IMR-90 (cell line): ENCODE data around the gene SPOUT1. TPM values are rescaled to one million over a fixed set of nuclear protein-coding genes. Genes with fewer than 3 reads are reported as not detected.

Experiments
- ATAC-seq: fragments of 200-7000 bp; cut with Tn5 transposase; 2 replicates; pipeline ENCODE4 v1.9.1; 2020; ENCODE audit warnings: low read depth, mild to moderate bottlenecking, moderate library complexity
- BruUV-seq: library from RNA; stranded (reverse); fragments of 400-500 nt; replicated peaks from 2 replicates; lab custom pipeline; 2021; lab: Mats Ljungman, UMichigan
- CTCF ChIA-PET: fragments of 300-600 bp; formaldehyde crosslinking; extraction: SDS; loops from one replicate; lab custom pipeline; 2021; ENCODE audit warnings: antibody characterized with exemption; lab: Yijun Ruan, JAX
- POLR2A ChIA-PET: fragments of 300-600 bp; sonication (Branson Sonifier 250); formaldehyde crosslinking; loops from one replicate; lab custom pipeline; 2022; ENCODE audit warnings: antibody characterized with exemption; ENCODE audit not compliant: unreplicated experiment; lab: Charles Lee
- DNase-seq: peaks from one replicate; pipeline ENCODE4 v3.0.0; 2013
- H2AFZ ChIP-seq: replicated peaks from 2 replicates; pipeline ENCODE3; 2013; ENCODE audit warnings: low read length, mild to moderate bottlenecking; ENCODE audit not compliant: poor library complexity
- H2AK5ac ChIP-seq: 2 replicates; pipeline ENCODE4 v1.6.1; 2013; ENCODE audit warnings: low read depth, low read length, inconsistent platforms
- H2AK9ac ChIP-seq: replicated peaks from 2 replicates; pipeline ENCODE3; 2013; ENCODE audit warnings: mild to moderate bottlenecking, low read depth, low read length, moderate library complexity; ENCODE audit not compliant: poor library complexity
- H2BK120ac ChIP-seq: 2 replicates; pipeline ENCODE4 v1.6.1; 2013; ENCODE audit warnings: low read depth, low read length, inconsistent platforms
- H2BK15ac ChIP-seq: 3 replicates; pipeline ENCODE4 v1.6.1; 2013; ENCODE audit warnings: low read depth, low read length, inconsistent platforms
- H2BK20ac ChIP-seq: 2 replicates; pipeline ENCODE4 v1.6.1; 2013; ENCODE audit warnings: low read depth, mild to moderate bottlenecking, inconsistent platforms, low read length, moderate library complexity
- H2BK5ac ChIP-seq: 2 replicates; pipeline ENCODE4 v1.6.1; 2013; ENCODE audit warnings: mild to moderate bottlenecking, low read depth, low read length, inconsistent platforms; ENCODE audit not compliant: poor library complexity, severe bottlenecking
- H3K14ac ChIP-seq: replicated peaks from 2 replicates; pipeline ENCODE4 v1.6.1; 2013; ENCODE audit warnings: low read depth, low read length, inconsistent platforms
- H3K18ac ChIP-seq: 2 replicates; pipeline ENCODE4 v1.6.1; 2013; ENCODE audit warnings: low read depth, low read length, control low read depth
- H3K23ac ChIP-seq: 2 replicates; pipeline ENCODE4 v1.6.1; 2013; ENCODE audit warnings: low read depth, low read length, inconsistent platforms
- H3K27ac ChIP-seq: 2 replicates; pipeline ENCODE4 v1.5.1; 2013; ENCODE audit warnings: mild to moderate bottlenecking, control low read depth, low read length; ENCODE audit not compliant: insufficient read depth
- H3K27me3 ChIP-seq: 2 replicates; pipeline ENCODE4 v1.6.1; 2013; ENCODE audit warnings: low read length; ENCODE audit not compliant: control insufficient read depth, insufficient read depth
- H3K36me3 ChIP-seq: 2 replicates; pipeline ENCODE4 v1.6.1; 2013; ENCODE audit warnings: low read length, mixed read lengths; ENCODE audit not compliant: control insufficient read depth, insufficient read depth
- H3K4ac ChIP-seq: 2 replicates; pipeline ENCODE4 v1.6.1; 2013; ENCODE audit warnings: low read depth, low read length, inconsistent platforms
- H3K4me1 ChIP-seq: 2 replicates; pipeline ENCODE4 v1.6.1; 2013; ENCODE audit warnings: low read length, mixed read lengths; ENCODE audit not compliant: control insufficient read depth, insufficient read depth
- H3K4me2 ChIP-seq: 2 replicates; pipeline ENCODE4 v1.6.1; 2013; ENCODE audit warnings: low read depth, mild to moderate bottlenecking, control low read depth, low read length, moderate library complexity
- H3K4me3 ChIP-seq: 2 replicates; pipeline ENCODE4 v1.5.1; 2013; ENCODE audit warnings: low read depth, mild to moderate bottlenecking, control low read depth, low read length, moderate library complexity; ENCODE audit not compliant: insufficient read depth
- H3K56ac ChIP-seq: 2 replicates; pipeline ENCODE4 v1.6.1; 2013; ENCODE audit warnings: low read length, inconsistent platforms; ENCODE audit not compliant: insufficient read depth; ENCODE audit errors: extremely low read depth
- H3K79me1 ChIP-seq, 2 experiments: 2 replicates each; pipeline ENCODE4 v1.6.1; 2013; ENCODE audit warnings: low read length in 2 of 2, inconsistent platforms in 1 of 2, low read depth in 1 of 2
- H3K9ac ChIP-seq: 2 replicates; pipeline ENCODE4 v1.6.1; 2013; ENCODE audit warnings: low read depth, low read length, control low read depth
- H3K9me1 ChIP-seq: 2 replicates; pipeline ENCODE4 v1.6.1; 2013; ENCODE audit warnings: low read length, inconsistent platforms; ENCODE audit not compliant: insufficient read depth
- H3K9me3 ChIP-seq: 2 replicates; pipeline ENCODE4 v1.6.1; 2013; ENCODE audit warnings: low read length; ENCODE audit not compliant: control insufficient read depth, insufficient read depth
- H4K20me1 ChIP-seq: 2 replicates; pipeline ENCODE4 v1.6.1; 2013; ENCODE audit warnings: low read length, inconsistent platforms; ENCODE audit not compliant: insufficient read depth
- H4K5ac ChIP-seq: 2 replicates; pipeline ENCODE4 v1.6.1; 2013; ENCODE audit warnings: mild to moderate bottlenecking, low read depth, low read length, control low read depth
- H4K8ac ChIP-seq, 2 experiments: 2 replicates each; pipeline ENCODE4 v1.6.1; 2013; ENCODE audit warnings: low read depth in 2 of 2, low read length in 2 of 2, control low read depth in 1 of 2, inconsistent platforms in 1 of 2
- H4K91ac ChIP-seq: 2 replicates; pipeline ENCODE4 v1.6.1; 2013; ENCODE audit warnings: low read depth, low read length, inconsistent platforms; ENCODE audit not compliant: insufficient read depth
- POLR2A ChIP-seq: IDR thresholded peaks from 2 replicates; pipeline ENCODE4 v1.6.1; 2012; ENCODE audit warnings: mild to moderate bottlenecking, low read depth, low read length
- SMC3 ChIP-seq: fragments of 150-350 bp; IDR thresholded peaks from 2 replicates; pipeline ENCODE4 v1.6.1; 2016; ENCODE audit warnings: low read depth, mild to moderate bottlenecking, antibody characterized with exemption, low read length, moderate library complexity
- WGBS, 2 experiments: methylation state at CpG; one replicate each; pipeline versions ENCODE4 v1.1.5 to v1.1.7; 2013; ENCODE audit warnings: missing lambda C conversion rate in 2 of 2; ENCODE audit not compliant: insufficient read length in 1 of 2; ENCODE audit errors: extremely low coverage in 2 of 2; 5-methylcytosine and 5-hydroxymethylcytosine counted together
- dilution Hi-C: fragments of 300-500 bp; cut with HindIII; formaldehyde crosslinking; loops from one replicate; pipeline ENCODE4 v1.14.3; 2018; ENCODE audit warnings: low sequenced_read_pairs; ENCODE audit not compliant: unreplicated experiment
- in situ Hi-C: fragments of 300-500 bp; cut with MboI; formaldehyde crosslinking; loops from 3 replicates; pipeline ENCODE4 v1.14.3; 2019; ENCODE audit warnings: low sequenced_read_pairs, inconsistent platforms, mixed read lengths
- intact Hi-C: fragments of 100-400 bp; cut with micrococcal nuclease; formaldehyde crosslinking; loops from 2 replicates; pipeline ENCODE4 v1.10.0; 2022
- polyA plus RNA-seq, 3 experiments: library from polyadenylated mRNA; depleted of rRNA; stranded (reverse); fragments of >200 nt; gene quantifications; 2 replicates each; pipeline ENCODE4 v1.2.3, GENCODE V29; 2012; ENCODE audit warnings: low replicate concordance in 1 of 3
- total RNA-seq: library from RNA; depleted of rRNA; stranded (reverse); fragments of >200 nt; gene quantifications from 2 replicates; pipeline ENCODE4 v1.2.3, GENCODE V29; 2012

SPOUT1 gene
- total and polyA plus RNA-seq, 2 of the 4 experiments (the other 2 are of a cell fraction) = 17.9 to 27.8 TPM

DNA sequence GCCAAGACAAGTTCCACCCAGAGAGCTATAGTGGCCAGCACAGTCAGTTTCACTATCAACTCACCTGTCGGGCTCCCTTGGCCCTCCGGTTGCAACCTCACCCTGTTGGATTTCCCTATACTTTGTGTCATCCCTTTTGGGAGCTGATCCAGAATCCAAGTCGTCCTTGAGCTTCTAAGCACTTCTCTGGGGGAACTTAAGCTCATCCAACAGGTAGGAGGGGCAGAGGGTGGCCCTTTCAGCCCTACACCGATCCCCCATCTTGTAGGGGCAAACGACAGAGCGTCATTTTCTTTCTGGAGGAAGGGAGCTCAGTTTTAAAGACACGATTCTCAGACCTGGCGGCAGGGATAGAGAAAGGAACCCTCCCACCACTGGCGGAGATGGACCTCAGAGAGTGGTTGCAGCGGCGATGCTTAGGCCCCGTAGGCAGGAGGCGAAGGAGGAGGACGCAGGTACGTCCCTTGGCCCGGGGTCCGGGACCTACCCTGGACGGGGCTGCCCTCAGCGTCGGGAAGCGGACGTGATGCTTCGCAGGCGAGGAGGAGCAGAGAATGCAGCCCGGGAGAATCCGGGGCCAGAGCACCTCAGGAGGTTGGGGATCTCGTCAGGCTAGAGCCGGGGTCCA is 58.4 kb downstream of the SPOUT1 start:
- dilution Hi-C loops (no loop called here), intact Hi-C loops (loop anchor here (1.0 to 2.0 kb wide), 2 partner anchors 16 to 177 kb away; partner anchors contain the start of gene TBC1D13), in situ Hi-C loops (no loop called here)
- Histone ChIP-seq H3K27me3 (no peaks in the 10 kb centered on the region), H3K4ac (peak overlapping the region; percentile 81), H3K36me3 (peaks cover 4% of the 10 kb centered on the region), H4K20me1 (peaks cover 3% of the 10 kb centered on the region; the same call in 1 of the 2 replicates), H4K91ac (no peak overlapping the region; the same call in 1 of the 2 replicates), H3K4me1 (peaks cover 5% of the 10 kb centered on the region), H3K9me3 (peaks cover 2% of the 10 kb centered on the region; the same call in 1 of the 2 replicates), H3K14ac (peak overlapping the region; percentile 1), H3K4me2 (peak overlapping the region; percentile 100), H2BK5ac (peak overlapping the region; percentile 53), H3K9ac (peak overlapping the region; percentile 93), H4K8ac (peak overlapping the region; percentile 36 to 41; a peak in 2 of 4 replicates), H2AFZ (peak overlapping the region; percentile 99), H3K9me1 (peaks cover 7% of the 10 kb centered on the region; the same call in 1 of the 2 replicates), H2BK120ac (peak overlapping the region; percentile 29), H2BK20ac (no peak overlapping the region), H3K18ac (0 out of 2 replicates have a peak overlapping the region, but pooled peaks have one; percentile 3), H3K27ac (peak overlapping the region; percentile 76), H3K4me3 (peak overlapping the region; percentile 99), H2AK5ac (peak overlapping the region; percentile 3; the same call in 1 of the 2 replicates), H3K56ac (0 out of 2 replicates have a peak overlapping the region, but pooled peaks have one; percentile 7), H3K23ac (peak overlapping the region; percentile 73; the same call in 1 of the 2 replicates), H4K5ac (peak overlapping the region; percentile 17), H2BK15ac (no peak overlapping the region), H3K79me1 (peaks cover 20 to 49% of the 10 kb centered on the region in 2 experiments), H2AK9ac (peak overlapping the region; percentile 88)
- ATAC-seq (peak; percentile 67), DNase-seq (peak; percentile 12)
- WGBS, 2 experiments = 0% methylated on average over 9 of the region's 28 CpGs; no CpG with 5 or more reads in 1 of the 2 experiments
- POLR2A ChIA-PET = no interaction called here
- TF ChIP-seq SMC3 = no peak
- TF ChIP-seq POLR2A = peak; percentile 1; the same call in 1 of the 2 replicates
- no TSS peak for BruUV-seq
- CTCF ChIA-PET = interaction anchor here (0.6 to 1.0 kb wide), 2 partner anchors 11 to 853 kb away, joined by 3 to 4 read pairs; no protein-coding TSS in a partner anchor
